BE2C (cell line): ENCODE data around the gene STRIT1.

Source experiments
- DNase-seq: peaks from one replicate; pipeline ENCODE4 v3.0.0-alpha.2; 2020
- H3K27me3 ChIP-seq: fragments of 250-450 bp; sonication (Bioruptor Pico); 2 replicates; pipeline ENCODE4 v1.5.1; 2020; ENCODE audit warnings: mild to moderate bottlenecking
- H3K36me3 ChIP-seq: fragments of 250-450 bp; sonication (Bioruptor Pico); 2 replicates; pipeline ENCODE4 v1.5.1; 2020; ENCODE audit warnings: mild to moderate bottlenecking
- H3K4me1 ChIP-seq: fragments of 250-450 bp; sonication (Bioruptor Pico); 2 replicates; pipeline ENCODE4 v1.5.1; 2020
- H3K4me3 ChIP-seq: 2 replicates; pipeline ENCODE4 v1.5.1; 2011; ENCODE audit warnings: low read depth, low read length
- H3K9me3 ChIP-seq: fragments of 250-450 bp; sonication (Bioruptor Pico); 2 replicates; pipeline ENCODE4 v1.5.1; 2020
- TF ChIP-seq, protein P1 (sequence below): IDR thresholded peaks from 2 replicates; pipeline ENCODE4 v1.5.1; 2012; ENCODE audit warnings: mild to moderate bottlenecking, low read depth, low read length

Gene STRIT1

GRCh38 chr3:155292133-155292532, 1.4 kb downstream of the STRIT1 start:
- Histone ChIP-seq H3K4me1 (no peaks in the 10 kb centered on the region), H3K4me3 (no peak overlapping the region), H3K9me3 (no peaks in the 10 kb centered on the region), H3K27me3 (no peaks in the 10 kb centered on the region), H3K36me3 (no peaks in the 10 kb centered on the region)
- TF ChIP-seq, protein P1, sequence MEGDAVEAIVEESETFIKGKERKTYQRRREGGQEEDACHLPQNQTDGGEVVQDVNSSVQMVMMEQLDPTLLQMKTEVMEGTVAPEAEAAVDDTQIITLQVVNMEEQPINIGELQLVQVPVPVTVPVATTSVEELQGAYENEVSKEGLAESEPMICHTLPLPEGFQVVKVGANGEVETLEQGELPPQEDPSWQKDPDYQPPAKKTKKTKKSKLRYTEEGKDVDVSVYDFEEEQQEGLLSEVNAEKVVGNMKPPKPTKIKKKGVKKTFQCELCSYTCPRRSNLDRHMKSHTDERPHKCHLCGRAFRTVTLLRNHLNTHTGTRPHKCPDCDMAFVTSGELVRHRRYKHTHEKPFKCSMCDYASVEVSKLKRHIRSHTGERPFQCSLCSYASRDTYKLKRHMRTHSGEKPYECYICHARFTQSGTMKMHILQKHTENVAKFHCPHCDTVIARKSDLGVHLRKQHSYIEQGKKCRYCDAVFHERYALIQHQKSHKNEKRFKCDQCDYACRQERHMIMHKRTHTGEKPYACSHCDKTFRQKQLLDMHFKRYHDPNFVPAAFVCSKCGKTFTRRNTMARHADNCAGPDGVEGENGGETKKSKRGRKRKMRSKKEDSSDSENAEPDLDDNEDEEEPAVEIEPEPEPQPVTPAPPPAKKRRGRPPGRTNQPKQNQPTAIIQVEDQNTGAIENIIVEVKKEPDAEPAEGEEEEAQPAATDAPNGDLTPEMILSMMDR: no peak
- DNase-seq: no peak

GRCh38 chr3:155286736-155287135, 6.7 kb downstream of the STRIT1 start:
- TF ChIP-seq, protein P1: no peak
- Histone ChIP-seq H3K9me3 (no peaks in the 10 kb centered on the region), H3K27me3 (no peaks in the 10 kb centered on the region; the same call in 1 of the 2 replicates), H3K36me3 (no peaks in the 10 kb centered on the region), H3K4me3 (no peak overlapping the region), H3K4me1 (no peaks in the 10 kb centered on the region)
- no peak for DNase-seq

DNA sequence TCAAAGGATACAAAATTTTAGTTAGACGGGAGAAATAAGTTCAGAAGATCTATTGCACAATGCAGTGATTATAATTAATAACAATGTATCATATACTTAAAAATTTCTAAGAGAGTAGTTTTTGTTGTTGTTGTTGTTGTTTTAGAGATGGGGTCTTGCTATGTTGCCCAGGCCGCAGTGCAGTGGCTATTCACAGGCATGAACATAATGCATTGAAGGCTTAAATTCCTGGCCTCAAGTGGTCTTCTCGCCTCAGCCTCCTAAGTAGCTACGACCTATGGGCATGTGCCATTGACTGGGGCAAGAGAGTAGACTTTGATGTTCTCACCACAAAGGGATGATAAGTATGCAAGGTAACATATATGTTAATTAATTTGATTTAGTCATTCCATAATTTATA, 7.5 kb downstream of the STRIT1 start:
- TF ChIP-seq, protein P1: no peak
- Histone ChIP-seq H3K9me3 (no peaks in the 10 kb centered on the region), H3K4me1 (no peaks in the 10 kb centered on the region), H3K27me3 (no peaks in the 10 kb centered on the region; the same call in 1 of the 2 replicates), H3K36me3 (no peaks in the 10 kb centered on the region), H3K4me3 (no peak overlapping the region)
- DNase-seq: no peak

DNA sequence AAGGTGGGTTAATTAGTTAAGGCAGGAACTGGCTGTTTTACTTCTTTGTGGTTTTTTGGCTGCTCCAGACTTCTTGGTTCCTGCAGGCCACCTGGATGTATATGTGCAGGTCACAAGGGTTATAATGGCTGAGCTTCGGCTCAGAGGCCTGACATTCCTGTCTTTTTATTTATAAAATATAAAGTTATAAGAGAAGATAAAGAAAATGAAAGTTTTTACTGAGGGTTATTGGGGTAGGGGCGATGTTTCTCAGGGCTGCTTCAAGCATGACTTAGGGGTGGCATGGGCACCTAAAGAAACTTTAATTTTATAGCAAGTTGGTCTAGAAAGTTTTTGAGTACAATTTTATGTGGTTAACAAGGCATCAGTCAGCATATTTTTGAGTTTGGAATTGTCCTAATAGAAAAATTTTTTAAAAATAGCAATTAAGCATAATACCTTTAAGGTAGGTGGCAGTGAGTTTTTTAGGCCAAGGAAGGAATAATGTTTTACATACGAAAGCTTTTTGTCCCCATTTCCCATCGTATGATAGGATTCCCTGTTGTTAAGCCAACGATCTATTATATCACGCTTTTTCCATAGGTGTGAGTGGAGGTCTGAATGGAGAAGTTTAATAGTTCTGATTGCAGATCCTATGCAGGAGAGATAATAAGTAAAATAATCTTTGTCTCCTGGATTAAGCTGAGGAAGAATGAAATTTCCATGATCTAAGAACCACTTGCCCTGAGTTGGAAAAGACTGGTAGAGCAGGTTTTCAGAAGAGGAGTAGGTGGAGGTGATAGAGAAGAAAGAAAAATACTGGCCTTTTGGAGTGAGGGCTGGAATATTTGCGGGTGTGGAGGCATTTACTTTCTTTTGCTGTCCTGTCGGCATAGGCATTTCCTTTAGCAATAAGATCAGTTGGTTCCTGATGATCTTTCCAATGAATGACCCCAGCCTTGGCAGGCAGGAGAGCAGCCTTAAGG, 10.1 kb downstream of the STRIT1 start:
- TF ChIP-seq, protein P1: no peak
- no peak for DNase-seq

DNA sequence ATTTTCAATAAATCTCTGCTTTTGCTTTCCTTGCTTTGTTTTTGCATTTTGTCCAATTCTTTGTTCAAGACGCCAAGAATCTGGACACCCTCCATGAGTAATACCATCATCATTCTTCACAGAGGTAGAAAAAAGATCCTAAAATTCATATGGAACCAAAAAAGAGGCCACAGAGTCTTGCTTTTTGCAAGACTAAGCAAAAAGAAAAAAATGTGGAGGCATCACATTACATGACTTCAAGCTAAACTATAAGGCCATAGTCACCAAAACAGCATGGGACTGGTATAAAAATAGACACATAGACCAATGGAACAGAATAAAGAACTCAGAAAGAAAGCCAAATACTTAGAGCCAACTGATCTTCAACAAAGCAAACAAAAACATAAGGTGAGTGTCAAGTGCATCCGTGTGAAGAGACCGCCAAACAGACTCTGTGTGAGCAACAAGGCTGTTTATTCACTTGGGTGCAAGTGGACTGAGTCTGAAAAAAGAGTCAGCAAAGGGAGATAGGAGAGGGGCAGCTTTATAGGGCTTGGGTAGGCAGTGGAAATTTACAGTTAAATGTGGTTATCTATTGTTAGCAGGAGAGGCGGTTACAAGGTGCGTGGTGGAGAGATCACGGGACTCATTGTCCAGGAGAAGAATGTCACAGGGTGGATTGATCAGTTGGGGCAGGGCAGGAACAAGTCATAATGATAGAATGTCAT, 10.9 kb downstream of the STRIT1 start:
- TF ChIP-seq, protein P1: no peak
- H3K9me3 ChIP-seq: no peaks in the 10 kb centered on the region
- DNase-seq: no peak

More for the DNA sequence above, 10.1 kb downstream of the STRIT1 start:
- Histone ChIP-seq H3K9me3 (no peaks in the 10 kb centered on the region), H3K4me3 (no peak overlapping the region), H3K27me3 (no peaks in the 10 kb centered on the region; the same call in 1 of the 2 replicates), H3K4me1 (no peaks in the 10 kb centered on the region), H3K36me3 (no peaks in the 10 kb centered on the region)

More for the DNA sequence above, 10.9 kb downstream of the STRIT1 start:
- Histone ChIP-seq H3K36me3 (no peaks in the 10 kb centered on the region), H3K4me3 (no peak overlapping the region), H3K27me3 (no peaks in the 10 kb centered on the region; the same call in 1 of the 2 replicates), H3K4me1 (no peaks in the 10 kb centered on the region)
